CD4-positive, alpha-beta T cell (primary cell): ENCODE measurements around the gene WDR88. TPM values are rescaled to one million over a fixed set of nuclear protein-coding genes. Genes with fewer than 3 reads are reported as not detected.
"Not testable (repeated sequence)": the region's sequence is repeated elsewhere in the genome, so short reads cannot be mapped to it uniquely, and the experiment has no call there.

Experiments
- ATAC-seq: fragments of 200-7000 bp; cut with Tn5 transposase; one replicate; pipeline ENCODE4 v1.10.0; 2022; ENCODE audit warnings: mild to moderate bottlenecking; ENCODE audit not compliant: poor library complexity
- CTCF ChIA-PET: fragments of 350-600 bp; sonication (Branson Sonifier 250); formaldehyde crosslinking; loops from one replicate; lab custom pipeline; 2021; ENCODE audit warnings: antibody characterized with exemption, inconsistent platforms; lab: Charles Lee
- POLR2A ChIA-PET: fragments of 350-600 bp; sonication (Branson Sonifier 250); formaldehyde crosslinking; loops from one replicate; lab custom pipeline; 2021; ENCODE audit warnings: antibody characterized with exemption, inconsistent platforms; lab: Charles Lee
- DNase-seq, 14 experiments: peaks; one replicate each; pipeline ENCODE4 v3.0.0-alpha.2; 2013 to 2020; ENCODE audit warnings: mixed read lengths in 2 of 14
- H3K27ac ChIP-seq, 2 donors: one replicate each; pipeline versions ENCODE4 v1.5.1 to v1.7.0; 2013; ENCODE audit warnings: low read length in 2 of 2, low read depth in 1 of 2, mild to moderate bottlenecking in 1 of 2
- H3K27me3 ChIP-seq, 2 experiments: 1 replicate in 1 of 2; 2 replicates in 1 of 2; pipeline versions ENCODE4 v1.6.1 to v1.7.0; 2013; ENCODE audit warnings: low read length in 2 of 2, control low read depth in 1 of 2, mild to moderate bottlenecking in 1 of 2, moderate library complexity in 1 of 2; ENCODE audit not compliant: insufficient read depth in 2 of 2, control insufficient read depth in 1 of 2
- H3K36me3 ChIP-seq: one replicate; pipeline ENCODE4 v1.6.1; 2013; ENCODE audit warnings: low read length, control low read depth; ENCODE audit not compliant: insufficient read depth
- H3K4me1 ChIP-seq: one replicate; pipeline ENCODE4 v1.6.1; 2013; ENCODE audit warnings: low read length, control low read depth; ENCODE audit not compliant: insufficient read depth
- H3K4me3 ChIP-seq: one replicate; pipeline ENCODE4 v1.5.1; 2013; ENCODE audit warnings: mild to moderate bottlenecking, low read length, moderate library complexity
- H3K9me3 ChIP-seq, 2 experiments: 1 replicate in 1 of 2; 2 replicates in 1 of 2; pipeline versions ENCODE4 v1.6.1 to v1.7.0; 2013; ENCODE audit warnings: low read length in 2 of 2, mild to moderate bottlenecking in 2 of 2, control low read depth in 1 of 2, moderate library complexity in 1 of 2; ENCODE audit not compliant: control insufficient read depth in 1 of 2, insufficient read depth in 1 of 2
- H3K27ac Mint-ChIP-seq: one replicate; pipeline ENCODE4 v1.8.0; 2020; ENCODE audit warnings: mixed read lengths
- H3K27me3 Mint-ChIP-seq: one replicate; pipeline ENCODE4 v1.8.0; 2021; ENCODE audit warnings: mixed read lengths
- H3K36me3 Mint-ChIP-seq: one replicate; pipeline ENCODE4 v1.8.0; 2021; ENCODE audit warnings: low read depth, mixed read lengths
- H3K4me1 Mint-ChIP-seq: one replicate; pipeline ENCODE4 v1.8.0; 2021; ENCODE audit warnings: low read depth, mixed read lengths
- H3K4me3 Mint-ChIP-seq: one replicate; pipeline ENCODE4 v1.8.0; 2020; ENCODE audit warnings: mild to moderate bottlenecking, mixed read lengths
- H3K9me3 Mint-ChIP-seq: one replicate; pipeline ENCODE4 v1.8.0; 2020; ENCODE audit warnings: mixed read lengths
- CTCF ChIP-seq: fragments of 200-600 bp; IDR thresholded peaks from one replicate; pipeline ENCODE4 v1.8.0; 2022; ENCODE audit warnings: antibody characterized with exemption, mild to moderate bottlenecking
- intact Hi-C, 2 experiments: fragments of 100-400 bp; cut with DNase I in 1 of 2; cut with micrococcal nuclease in 1 of 2; formaldehyde crosslinking; loops; one replicate each; pipeline versions ENCODE4 v1.15.1 to v1.9.0; 2023 to 2025; cut with DNase I, micrococcal nuclease
- total RNA-seq, 174 experiments: library from RNA in 2 of 174; stranded (reverse) in 2 of 174; gene quantifications; one replicate each; pipeline ENCODE4 v1.2.3 and lab custom pipeline; 2021 to 2026

Gene WDR88
- total RNA-seq, 2 experiments from 2014 or later: not detected

- H3K4me1 Mint-ChIP-seq: no peaks in the 10 kb centered on the region
- H3K4me3 Mint-ChIP-seq: no peak overlapping the region
- Histone ChIP-seq H3K27ac (no peak overlapping the region), H3K9me3 (no peaks in the 10 kb centered on the region), H3K4me1 (no peaks in the 10 kb centered on the region), H3K27me3 (no peaks in the 10 kb centered on the region), H3K4me3 (no peak overlapping the region), H3K36me3 (no peaks in the 10 kb centered on the region)
- H3K9me3 Mint-ChIP-seq: no peaks in the 10 kb centered on the region
- ChIA-PET CTCF (no interaction called here), POLR2A (no interaction called here)
- H3K27me3 Mint-ChIP-seq: no peaks in the 10 kb centered on the region
- intact Hi-C loops: no loop called here
- no peaks in the 10 kb centered on the region for H3K36me3 Mint-ChIP-seq
- ATAC-seq (no peak), DNase-seq (no peak)
- H3K27ac Mint-ChIP-seq: no peak overlapping the region
- TF ChIP-seq CTCF: no peak
Measured at GRCh38 chr19:33207903-33208302, 76.0 kb downstream of the WDR88 start.

- ChIA-PET CTCF (no interaction called here), POLR2A (no interaction called here)
- ATAC-seq: no peak
Measured at GRCh38 chr19:33208371-33208895, 76.5 kb downstream of the WDR88 start.

GRCh38 chr19:33208904-33209849 lies 77.3 kb downstream of the WDR88 start:
- CTCF ChIA-PET: no interaction called here
- H3K36me3 Mint-ChIP-seq: no peaks in the 10 kb centered on the region

More at GRCh38 chr19:33208371-33208895, 76.5 kb downstream of the WDR88 start:
- H3K36me3 ChIP-seq: no peaks in the 10 kb centered on the region
- H3K4me1 ChIP-seq: no peaks in the 10 kb centered on the region
- Mint-ChIP-seq H3K27me3 (no peaks in the 10 kb centered on the region), H3K9me3 (no peaks in the 10 kb centered on the region), H3K4me1 (no peaks in the 10 kb centered on the region), H3K36me3 (no peaks in the 10 kb centered on the region), H3K27ac (no peak overlapping the region), H3K4me3 (no peak overlapping the region)
- DNase-seq: no peak
- intact Hi-C loops: no loop called here
- no peak overlapping the region for H3K4me3 ChIP-seq
- no peaks in the 10 kb centered on the region for H3K27me3 ChIP-seq
- TF ChIP-seq CTCF: no peak
- no peaks in the 10 kb centered on the region for H3K9me3 ChIP-seq
- H3K27ac ChIP-seq: no peak overlapping the region

GRCh38 chr19:33209850-33210230 lies 77.9 kb downstream of the WDR88 start:
- H3K27ac ChIP-seq, intact Hi-C loops, H3K4me3 Mint-ChIP-seq, POLR2A ChIA-PET, H3K27ac Mint-ChIP-seq, H3K36me3 Mint-ChIP-seq, H3K4me3 ChIP-seq, H3K4me1 ChIP-seq, DNase-seq, H3K9me3 ChIP-seq, H3K27me3 Mint-ChIP-seq, H3K9me3 Mint-ChIP-seq, H3K4me1 Mint-ChIP-seq, H3K27me3 ChIP-seq, ATAC-seq, H3K36me3 ChIP-seq, CTCF ChIA-PET: not testable (repeated sequence)

More at GRCh38 chr19:33208904-33209849, 77.3 kb downstream of the WDR88 start:
- no peaks in the 10 kb centered on the region for H3K9me3 ChIP-seq
- H3K9me3 Mint-ChIP-seq: no peaks in the 10 kb centered on the region
- no peak overlapping the region for H3K27ac ChIP-seq
- no peaks in the 10 kb centered on the region for H3K4me1 ChIP-seq
- intact Hi-C loops: no loop called here
- no peak for TF ChIP-seq CTCF
- H3K27me3 ChIP-seq: no peaks in the 10 kb centered on the region
- no peak overlapping the region for H3K27ac Mint-ChIP-seq
- no peaks in the 10 kb centered on the region for H3K27me3 Mint-ChIP-seq
- no peaks in the 10 kb centered on the region for H3K36me3 ChIP-seq
- DNase-seq (no peak), ATAC-seq (no peak)
- POLR2A ChIA-PET: no interaction called here
- no peak overlapping the region for H3K4me3 ChIP-seq
- no peaks in the 10 kb centered on the region for H3K4me1 Mint-ChIP-seq
- H3K4me3 Mint-ChIP-seq: no peak overlapping the region
